ENCODE data around the gene P2RX3.

The P2RX3 gene

DNA sequence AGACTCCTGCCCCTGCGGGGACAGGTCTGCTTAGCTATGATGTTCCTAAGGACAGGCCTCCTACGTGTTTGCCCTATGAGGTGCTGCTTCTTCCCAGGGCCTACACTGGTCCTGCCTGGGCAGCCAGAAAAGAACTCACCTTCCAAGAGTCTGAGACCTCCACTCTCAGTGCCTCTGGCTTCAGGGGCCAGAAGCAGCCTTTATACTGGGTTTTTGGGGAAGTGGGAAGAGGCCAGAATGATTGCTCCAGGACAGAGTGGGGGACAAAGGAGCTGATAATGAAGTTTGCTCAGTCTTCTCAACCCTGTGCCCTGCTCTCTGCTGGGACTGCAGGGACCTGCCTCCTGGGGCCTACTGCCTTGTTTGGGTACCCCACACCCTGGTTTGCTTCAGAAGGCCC is 42.8 kb downstream of the P2RX3 start, which contains the start of gene PRG3:
Gene PRG3, minus strand, starts transcription at position 176 of the 400 bp plus-strand sequence. CDS start 442 bp downstream, outside the sequence.
- Mint-ChIP-seq H3K4me3 (no peak within 1 kb of the TSS), H3K27ac (no peak within 1 kb of the TSS), H3K36me3 (no peaks in the 10 kb centered on the region), H3K4me1 (no peaks in the 10 kb centered on the region), H3K9me3 (no peaks in the 10 kb centered on the region)
- DNase-seq (ENCODE audit: low spot score in 2 of 2): no peak
- no peak for ATAC-seq

DNA sequence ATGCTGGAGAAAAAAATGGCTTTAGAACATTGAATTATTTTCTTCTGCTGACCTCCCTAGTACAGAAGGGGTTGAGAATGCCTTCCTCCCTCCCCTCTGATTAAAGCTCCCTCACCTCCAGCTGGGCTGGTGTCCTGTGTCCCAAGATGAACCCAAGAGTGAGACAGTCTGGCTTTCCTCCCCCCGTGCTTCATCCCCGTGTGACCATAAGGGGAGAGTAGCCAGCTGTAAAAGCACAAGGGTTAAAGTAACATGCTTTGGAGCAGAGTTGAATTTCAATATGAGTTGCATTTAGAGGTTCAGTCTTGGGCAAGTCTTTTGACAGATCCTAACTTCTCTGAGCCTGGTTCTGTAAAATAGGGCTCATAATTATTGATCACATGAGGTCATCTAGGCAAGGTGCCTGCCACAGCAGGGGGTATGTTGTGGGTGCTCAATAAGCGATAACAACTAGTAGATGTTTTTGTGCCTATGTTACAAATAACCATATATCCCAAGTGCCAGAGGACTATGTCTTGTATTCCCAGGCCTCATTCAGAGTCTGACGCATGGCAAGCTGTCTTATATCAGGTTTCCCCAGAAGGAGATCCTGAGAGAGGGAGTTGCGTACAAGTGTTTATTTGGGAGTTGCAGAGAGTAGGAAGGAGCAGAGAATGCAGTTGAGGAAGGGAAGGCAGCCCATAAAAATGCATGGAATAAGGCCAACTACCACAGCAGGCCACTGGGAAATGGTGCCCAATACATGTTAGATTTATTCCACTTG is 48.2 kb downstream of the P2RX3 start:
- no peak for ATAC-seq
- Mint-ChIP-seq H3K27ac (no peak overlapping the region), H3K9me3 (no peaks in the 10 kb centered on the region), H3K4me3 (no peak overlapping the region), H3K4me1 (no peaks in the 10 kb centered on the region), H3K36me3 (no peaks in the 10 kb centered on the region)
- DNase-seq (ENCODE audit: low spot score in 2 of 2): no peak

DNA sequence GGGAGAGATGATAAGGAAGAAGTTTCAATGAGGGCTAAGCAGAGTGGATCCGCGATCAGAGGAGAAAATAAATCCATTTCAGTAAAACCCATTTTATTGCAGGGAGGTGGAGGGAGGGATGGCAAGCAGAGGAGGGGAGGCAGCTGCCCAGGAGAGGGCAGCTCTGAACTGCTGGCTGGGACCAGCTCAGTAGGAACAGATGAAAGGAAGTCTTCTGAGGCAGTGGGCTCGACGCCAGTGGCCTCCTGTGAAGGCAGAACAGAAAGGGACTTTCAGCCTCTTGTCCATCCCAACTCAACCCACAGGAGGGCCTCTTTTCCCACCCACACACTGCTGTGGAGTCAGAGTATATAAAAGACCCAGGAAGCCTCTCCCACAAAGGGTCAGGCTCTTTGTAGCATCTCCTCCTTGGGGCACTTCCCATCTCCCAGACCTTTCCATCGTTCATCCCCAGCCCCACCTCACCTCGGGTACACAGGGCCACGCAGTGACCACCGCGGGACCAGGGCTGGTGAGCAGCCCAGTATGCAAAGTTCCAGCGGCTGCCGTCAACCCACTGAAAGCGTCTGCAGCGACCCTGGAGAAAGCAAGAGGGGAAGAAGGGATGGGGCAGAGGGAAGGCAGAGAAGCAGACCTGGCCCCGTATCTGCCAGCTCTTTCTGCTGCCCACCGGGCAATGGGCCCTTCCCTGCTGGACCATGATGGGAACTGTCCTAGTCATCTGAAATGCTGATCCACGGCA is 49.3 kb downstream of the P2RX3 start:
- Mint-ChIP-seq H3K27ac (no peak overlapping the region), H3K4me1 (no peaks in the 10 kb centered on the region), H3K9me3 (no peaks in the 10 kb centered on the region), H3K4me3 (no peak overlapping the region), H3K36me3 (no peaks in the 10 kb centered on the region)
- ATAC-seq: no peak
- no peak for DNase-seq (ENCODE audit: low spot score in 2 of 2)

DNA sequence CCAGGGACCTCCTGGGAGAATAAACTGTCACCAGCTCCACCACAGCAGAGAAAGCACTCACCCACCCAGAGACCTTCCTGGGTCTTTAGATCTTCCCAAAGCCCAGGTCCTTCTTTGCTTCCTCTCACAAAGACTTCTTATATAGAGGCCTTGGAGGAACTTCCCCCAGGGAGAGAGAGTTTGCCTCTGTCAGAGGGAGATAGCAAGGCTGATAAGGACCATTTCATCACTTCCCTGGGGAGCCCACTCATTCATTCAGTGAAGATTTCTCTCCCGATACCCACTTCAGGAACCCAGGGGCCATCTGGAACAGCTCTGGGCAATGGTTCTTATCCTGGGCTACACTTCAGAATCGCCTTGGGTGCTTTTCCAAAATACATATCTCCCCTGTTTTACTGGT is 52.4 kb downstream of the P2RX3 start, which contains the start of gene PRG2:
Gene PRG2, minus strand, starts transcription at position 116 of the 400 bp plus-strand sequence. CDS start 706 bp downstream, outside the sequence.
- Mint-ChIP-seq H3K9me3 (no peaks in the 10 kb centered on the region), H3K4me3 (no peak within 1 kb of the TSS), H3K36me3 (no peaks in the 10 kb centered on the region), H3K4me1 (no peaks in the 10 kb centered on the region), H3K27ac (peak within 1 kb of the TSS; percentile 18)
- ATAC-seq: no peak
- no peak for DNase-seq (ENCODE audit: low spot score in 2 of 2)

DNA sequence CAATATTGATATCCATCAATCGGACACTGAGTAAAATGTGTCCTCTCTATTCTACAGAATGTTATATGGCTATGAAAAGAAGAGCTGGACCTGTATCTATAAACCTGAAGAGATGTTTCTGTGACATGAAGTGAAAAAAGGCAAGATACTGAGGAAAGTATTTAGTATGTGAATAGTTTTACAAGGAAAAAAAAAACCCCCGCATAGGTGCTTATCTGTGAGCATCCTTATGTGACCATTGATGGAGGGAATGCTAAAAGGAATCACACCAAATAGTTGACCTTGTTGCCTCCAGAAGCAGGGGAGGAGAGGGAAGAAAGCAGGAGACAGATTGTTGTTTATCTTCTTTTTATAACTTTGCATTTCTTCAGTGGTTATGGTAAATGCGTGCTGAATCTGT is 53.0 kb downstream of the P2RX3 start:
- Mint-ChIP-seq H3K4me3 (no peak overlapping the region), H3K36me3 (no peaks in the 10 kb centered on the region), H3K9me3 (no peaks in the 10 kb centered on the region), H3K27ac (peak overlapping the region; percentile 18), H3K4me1 (no peaks in the 10 kb centered on the region)
- DNase-seq (ENCODE audit: low spot score in 2 of 2) (no peak), ATAC-seq (no peak)

DNA sequence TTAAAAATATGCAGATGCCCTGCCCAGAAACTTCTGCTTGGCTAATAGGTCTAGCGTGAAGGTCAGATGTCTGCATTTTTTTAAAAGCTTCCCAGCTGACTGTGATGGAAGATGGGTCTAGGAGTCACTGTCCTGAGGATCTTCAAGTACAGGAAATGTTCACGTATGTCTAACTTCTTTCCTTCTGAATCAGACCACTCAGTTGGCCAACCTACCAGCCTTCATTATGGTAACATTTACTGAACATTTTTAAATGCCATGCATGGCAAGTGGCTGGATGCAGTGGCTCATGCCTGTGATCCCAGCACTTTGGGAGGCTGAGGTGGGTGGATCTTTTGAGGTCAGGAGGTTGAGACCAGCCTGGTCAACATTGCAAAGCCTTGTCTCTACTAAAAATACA is 53.4 kb downstream of the P2RX3 start:
- Mint-ChIP-seq H3K27ac (no peak overlapping the region), H3K9me3 (no peaks in the 10 kb centered on the region), H3K4me3 (no peak overlapping the region), H3K36me3 (no peaks in the 10 kb centered on the region), H3K4me1 (no peaks in the 10 kb centered on the region)
- DNase-seq (ENCODE audit: low spot score in 2 of 2) (no peak), ATAC-seq (no peak)

DNA sequence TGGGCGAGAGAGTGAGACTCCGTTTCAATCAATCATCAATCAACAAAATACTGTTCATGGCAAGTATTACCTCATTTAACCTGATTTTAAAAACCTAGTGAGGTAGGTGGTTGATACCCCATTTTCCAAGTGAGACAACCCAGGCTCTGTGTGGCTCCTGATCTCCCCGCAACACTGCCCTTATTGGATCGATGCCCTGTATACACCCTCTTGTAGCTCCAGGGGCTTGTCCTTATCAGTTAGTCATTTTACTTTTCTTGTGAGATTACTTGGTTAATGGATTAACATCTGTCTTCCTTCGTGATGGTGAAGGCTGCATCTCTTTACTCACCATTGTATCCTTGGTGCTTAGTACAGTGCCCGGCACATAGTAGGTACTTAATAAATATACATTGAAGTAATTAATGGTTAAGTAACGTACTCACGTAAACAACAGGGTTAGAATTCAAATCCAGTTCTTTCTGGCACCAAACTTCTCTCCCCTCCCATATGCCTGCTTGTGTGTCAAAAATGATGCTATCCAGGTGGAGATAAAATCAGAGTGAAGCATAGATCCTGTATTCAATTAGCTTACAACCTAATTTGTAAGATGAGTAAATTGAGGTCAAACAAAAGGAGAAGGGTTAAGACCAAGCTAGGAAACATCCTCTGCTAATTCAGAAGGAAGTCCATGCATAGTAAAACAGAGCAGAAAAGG is 54.1 kb downstream of the P2RX3 start:
- no peak for ATAC-seq
- Mint-ChIP-seq H3K36me3 (no peaks in the 10 kb centered on the region), H3K9me3 (no peaks in the 10 kb centered on the region), H3K27ac (no peak overlapping the region), H3K4me1 (no peaks in the 10 kb centered on the region), H3K4me3 (no peak overlapping the region)
- no peak for DNase-seq (ENCODE audit: low spot score in 2 of 2)

DNA sequence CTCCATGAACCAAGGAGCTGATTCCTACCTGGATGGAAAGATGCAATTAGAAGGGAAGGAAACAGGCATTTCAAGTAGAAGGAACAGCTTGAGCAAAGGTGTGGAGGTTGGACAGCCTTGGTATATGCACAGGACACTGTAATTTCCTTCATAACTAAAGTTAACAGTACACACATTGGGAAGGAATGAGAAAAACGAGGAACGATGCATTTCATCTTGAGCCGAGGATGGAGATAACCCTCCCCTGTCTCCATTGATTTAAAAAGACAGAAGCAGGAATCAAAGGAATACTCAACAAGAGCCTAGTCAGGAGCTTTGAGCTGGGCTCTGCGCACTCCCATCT is 54.6 kb downstream of the P2RX3 start:
- H3K4me1 Mint-ChIP-seq: no peaks in the 10 kb centered on the region
- H3K27ac Mint-ChIP-seq: no peak overlapping the region
- H3K4me3 Mint-ChIP-seq: no peak overlapping the region
- no peaks in the 10 kb centered on the region for H3K36me3 Mint-ChIP-seq
- ATAC-seq (no peak), DNase-seq (ENCODE audit: low spot score in 2 of 2) (no peak)
- H3K9me3 Mint-ChIP-seq: no peaks in the 10 kb centered on the region

DNA sequence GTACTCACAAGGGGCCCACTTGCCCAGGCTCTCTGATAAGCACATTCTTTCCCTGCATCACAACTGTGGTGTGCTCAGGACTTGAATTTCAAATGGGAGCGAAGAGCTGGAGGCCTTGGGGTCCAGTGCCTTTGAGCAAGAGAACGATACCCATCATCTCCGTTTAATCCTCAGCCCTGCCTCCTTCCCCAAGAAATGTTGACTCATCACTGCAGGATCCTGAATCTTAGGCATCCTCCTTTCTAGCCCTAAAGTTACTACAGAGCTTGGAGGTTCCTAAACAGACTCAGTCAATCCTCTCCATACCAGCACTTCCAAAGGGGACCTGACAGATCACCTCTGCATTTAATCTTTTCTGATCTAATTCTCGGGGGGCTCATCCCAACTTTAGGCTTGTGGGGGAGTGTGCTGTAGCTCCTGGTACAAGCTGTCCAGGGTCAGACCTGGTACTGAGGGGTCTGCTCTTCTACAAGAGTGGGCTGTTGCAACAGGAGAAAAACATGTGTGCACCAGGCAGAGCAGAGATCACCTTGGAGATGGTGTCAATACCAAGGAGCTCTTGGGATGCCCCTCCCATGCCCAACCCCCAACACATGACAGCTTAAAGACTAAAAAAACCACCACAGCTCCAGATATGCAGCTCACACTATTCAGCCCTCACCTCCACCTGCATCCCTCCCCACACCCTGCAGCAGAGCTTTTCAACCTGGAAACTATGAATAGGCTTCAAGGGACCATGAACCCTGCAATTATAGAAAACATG is 56.2 kb downstream of the P2RX3 start:
- Mint-ChIP-seq H3K4me3 (no peak overlapping the region), H3K4me1 (no peaks in the 10 kb centered on the region), H3K27ac (no peak overlapping the region), H3K9me3 (no peaks in the 10 kb centered on the region), H3K36me3 (no peaks in the 10 kb centered on the region)
- no peak for DNase-seq (ENCODE audit: low spot score in 2 of 2)
- no peak for ATAC-seq

DNA sequence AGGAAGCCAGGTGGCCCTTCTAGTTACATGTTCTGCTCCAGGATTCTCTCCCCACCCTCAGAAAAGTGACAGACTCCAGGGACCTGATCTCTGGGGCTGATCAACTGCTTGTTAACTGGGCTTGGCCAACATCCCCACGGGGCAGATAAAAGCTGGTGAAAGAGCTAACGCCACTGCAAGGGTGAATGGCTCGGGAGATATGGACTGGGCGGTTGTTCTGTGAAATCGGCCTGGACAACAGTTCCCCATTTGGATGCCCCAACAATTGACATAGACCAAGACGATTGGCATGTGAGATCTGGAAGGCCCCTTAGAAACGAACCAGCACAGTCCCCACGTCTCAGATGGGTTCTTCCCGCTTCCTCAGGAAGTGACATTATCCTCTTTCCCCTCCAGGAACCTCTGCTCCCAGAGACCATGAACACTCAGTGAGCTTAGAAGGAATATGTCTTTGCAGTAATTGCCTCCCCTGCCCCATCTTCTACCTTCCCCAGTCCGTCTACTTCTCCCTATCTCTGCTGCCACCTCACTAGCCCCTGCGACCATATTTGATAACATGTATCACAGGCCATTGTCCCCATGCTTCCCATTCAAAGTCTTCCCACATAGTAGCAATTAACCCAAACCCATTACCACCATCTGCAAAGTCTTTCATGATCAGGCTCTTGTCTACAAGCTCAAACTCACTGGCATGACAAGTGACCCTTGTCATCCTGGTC is 57.9 kb downstream of the P2RX3 start:
- Mint-ChIP-seq H3K4me1 (no peaks in the 10 kb centered on the region), H3K4me3 (no peak overlapping the region), H3K36me3 (no peaks in the 10 kb centered on the region), H3K9me3 (no peaks in the 10 kb centered on the region), H3K27ac (no peak overlapping the region)
- ATAC-seq (no peak), DNase-seq (ENCODE audit: low spot score in 2 of 2) (no peak)

DNA sequence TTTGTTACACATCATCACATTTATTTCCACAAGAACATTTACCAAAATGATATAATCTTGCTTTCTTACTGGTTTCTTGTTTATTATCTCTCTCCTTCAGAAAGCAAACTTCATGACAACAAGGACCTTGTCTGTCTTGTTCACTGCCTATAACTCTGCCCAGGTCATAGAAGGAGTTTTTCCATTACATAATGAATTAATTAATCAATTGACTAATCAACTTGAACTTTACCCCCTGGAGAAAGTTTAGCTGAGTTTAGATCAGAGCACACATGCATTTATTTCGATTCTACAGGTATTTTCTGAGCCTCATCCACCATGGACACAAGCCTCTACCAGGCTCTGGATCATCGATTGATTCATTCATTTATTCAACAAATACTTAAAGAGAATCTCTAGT is 58.6 kb downstream of the P2RX3 start:
- Mint-ChIP-seq H3K36me3 (peaks cover 5% of the 10 kb centered on the region), H3K4me1 (no peaks in the 10 kb centered on the region), H3K9me3 (no peaks in the 10 kb centered on the region), H3K4me3 (no peak overlapping the region), H3K27ac (no peak overlapping the region)
- ATAC-seq (no peak), DNase-seq (ENCODE audit: low spot score in 2 of 2) (no peak)

DNA sequence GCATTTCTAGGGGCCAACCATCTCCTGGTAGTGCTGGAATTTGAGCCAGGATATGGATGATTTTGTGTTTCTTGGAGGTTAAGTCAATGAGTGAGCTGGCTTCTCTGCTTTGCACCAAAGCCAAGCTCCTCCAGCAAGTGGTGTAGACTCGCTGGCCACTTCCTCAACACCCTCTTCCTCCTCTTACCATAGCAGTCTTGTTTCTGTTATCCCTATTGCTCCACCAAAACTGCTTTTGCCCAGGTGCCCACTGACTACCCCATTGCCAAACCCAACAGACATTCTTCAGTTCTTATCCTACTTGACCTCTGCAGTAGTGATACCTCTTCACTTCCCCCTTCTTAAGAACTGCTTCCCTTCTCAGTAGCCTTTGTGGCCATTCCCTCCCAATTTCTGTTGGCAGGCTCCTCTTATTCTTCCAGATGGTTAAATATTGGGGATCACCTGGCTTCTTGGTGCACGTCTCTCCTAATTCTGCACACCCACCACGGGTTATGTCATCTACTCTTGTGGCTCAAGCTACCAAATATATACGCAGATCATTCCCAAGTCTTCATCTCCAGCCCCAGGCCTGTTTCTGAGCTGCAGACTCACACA is 59.3 kb downstream of the P2RX3 start:
- H3K9me3 Mint-ChIP-seq: no peaks in the 10 kb centered on the region
- H3K4me1 Mint-ChIP-seq: no peaks in the 10 kb centered on the region
- no peak for ATAC-seq
- peaks cover 12% of the 10 kb centered on the region for H3K36me3 Mint-ChIP-seq
- H3K4me3 Mint-ChIP-seq: no peak overlapping the region
- DNase-seq (ENCODE audit: low spot score in 2 of 2): no peak
- H3K27ac Mint-ChIP-seq: no peak overlapping the region

DNA sequence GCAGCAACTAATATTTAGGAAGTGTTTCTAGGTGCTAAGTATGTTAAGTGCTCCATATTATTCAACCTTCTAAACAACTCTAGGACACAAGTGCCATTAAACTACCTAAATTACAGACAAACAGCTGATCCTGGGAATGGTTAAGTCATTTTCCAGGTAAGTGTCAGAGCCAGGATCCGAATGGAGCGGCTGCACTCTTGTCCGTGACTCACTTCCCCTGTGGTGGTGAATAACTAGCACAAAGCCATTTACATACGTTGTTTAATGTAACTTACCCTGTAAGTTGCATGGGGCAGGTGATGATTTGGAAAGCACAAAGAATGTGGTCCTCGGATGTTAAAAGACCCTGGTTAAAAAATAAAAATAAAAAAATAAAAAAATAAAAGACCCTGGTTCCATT is 61.1 kb downstream of the P2RX3 start:
- ATAC-seq (no peak), DNase-seq (ENCODE audit: low spot score in 2 of 2) (no peak)
- H3K4me1 Mint-ChIP-seq: peaks cover 6% of the 10 kb centered on the region
- H3K9me3 Mint-ChIP-seq: no peaks in the 10 kb centered on the region
- H3K4me3 Mint-ChIP-seq: no peak overlapping the region
- H3K27ac Mint-ChIP-seq: no peak overlapping the region
- peaks cover 29% of the 10 kb centered on the region for H3K36me3 Mint-ChIP-seq

DNA sequence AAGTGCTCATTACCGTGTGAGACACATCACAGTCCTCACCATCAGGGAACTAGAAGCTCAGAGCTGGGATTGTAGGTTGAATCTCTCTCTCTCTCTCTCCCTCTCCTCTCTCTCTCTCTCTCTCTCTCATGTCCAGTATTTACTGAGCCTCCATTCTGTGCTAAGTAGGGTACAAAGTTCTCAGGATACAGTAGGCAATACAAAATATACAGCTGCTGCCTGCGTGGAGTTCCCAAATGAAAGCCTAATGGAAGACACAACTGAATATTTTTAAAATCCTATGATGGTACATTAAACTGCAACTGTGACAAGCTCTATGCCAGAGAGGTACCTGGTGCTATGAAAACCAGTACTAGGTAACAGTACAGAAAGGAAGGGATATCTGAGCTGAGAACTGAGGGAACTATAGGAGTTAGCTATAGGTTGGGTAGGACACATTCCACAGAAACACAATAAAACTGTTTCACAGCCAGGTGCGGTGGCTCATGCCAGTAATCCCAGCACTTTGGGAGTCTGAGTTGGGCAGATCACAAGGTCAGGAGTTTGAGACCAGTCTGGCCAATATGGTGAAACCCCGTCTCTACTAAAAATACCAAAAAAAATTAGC is 61.9 kb downstream of the P2RX3 start:
- no peaks in the 10 kb centered on the region for H3K9me3 Mint-ChIP-seq
- peaks cover 37% of the 10 kb centered on the region for H3K36me3 Mint-ChIP-seq
- no peak for ATAC-seq
- H3K4me3 Mint-ChIP-seq: no peak overlapping the region
- H3K27ac Mint-ChIP-seq: no peak overlapping the region
- peaks cover 11% of the 10 kb centered on the region for H3K4me1 Mint-ChIP-seq
- DNase-seq (ENCODE audit: low spot score in 2 of 2): no peak

Data from stimulated activated effector memory CD8-positive, alpha-beta T cell treated with anti-CD3 and anti-CD28 coated beads, Interleukin-12 subunit alpha, Interleukin-12 subunit beta, amount 100 ng/mL, for 72 hours (primary cell).